HuH-7.5 (cell line): ENCODE measurements around the gene ETV3.

Experiments
- DNase-seq: peaks from one replicate; pipeline ENCODE4 v3.0.0; 2011; ENCODE audit warnings: low spot score

Gene ETV3

DNA sequence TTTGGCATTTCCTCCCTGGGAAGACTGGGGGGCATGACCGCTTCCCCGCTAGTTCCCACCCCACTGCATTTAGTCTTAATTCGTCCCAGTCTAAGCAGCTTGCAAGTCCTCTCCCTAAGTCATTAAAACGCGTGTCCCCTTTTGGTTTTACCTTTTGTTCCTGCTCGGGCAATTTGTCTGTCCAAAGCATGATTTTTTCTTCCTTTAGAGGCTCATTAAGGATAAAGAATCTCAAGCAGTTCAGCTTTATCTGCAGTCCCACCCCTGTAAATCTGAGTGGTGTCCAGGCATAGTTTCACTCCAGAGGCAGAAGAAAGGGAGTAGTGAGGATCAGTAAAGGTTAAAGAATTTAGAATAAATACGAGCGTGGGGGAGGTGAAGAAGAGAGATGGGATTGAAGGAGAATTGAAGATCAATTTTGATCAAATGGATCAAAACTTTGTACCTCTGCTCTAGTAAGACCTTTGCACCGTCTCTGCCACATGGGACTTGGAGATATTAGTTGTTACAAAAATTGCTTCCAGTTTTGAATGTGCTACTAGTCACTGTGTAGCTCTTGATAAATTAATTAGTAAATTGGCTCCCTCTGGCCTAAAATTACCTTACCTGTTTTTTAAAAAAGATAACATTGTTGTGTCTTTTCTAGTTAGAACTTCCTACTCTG is 989 bp upstream of the ETV3 start:
- no peak for DNase-seq

DNA sequence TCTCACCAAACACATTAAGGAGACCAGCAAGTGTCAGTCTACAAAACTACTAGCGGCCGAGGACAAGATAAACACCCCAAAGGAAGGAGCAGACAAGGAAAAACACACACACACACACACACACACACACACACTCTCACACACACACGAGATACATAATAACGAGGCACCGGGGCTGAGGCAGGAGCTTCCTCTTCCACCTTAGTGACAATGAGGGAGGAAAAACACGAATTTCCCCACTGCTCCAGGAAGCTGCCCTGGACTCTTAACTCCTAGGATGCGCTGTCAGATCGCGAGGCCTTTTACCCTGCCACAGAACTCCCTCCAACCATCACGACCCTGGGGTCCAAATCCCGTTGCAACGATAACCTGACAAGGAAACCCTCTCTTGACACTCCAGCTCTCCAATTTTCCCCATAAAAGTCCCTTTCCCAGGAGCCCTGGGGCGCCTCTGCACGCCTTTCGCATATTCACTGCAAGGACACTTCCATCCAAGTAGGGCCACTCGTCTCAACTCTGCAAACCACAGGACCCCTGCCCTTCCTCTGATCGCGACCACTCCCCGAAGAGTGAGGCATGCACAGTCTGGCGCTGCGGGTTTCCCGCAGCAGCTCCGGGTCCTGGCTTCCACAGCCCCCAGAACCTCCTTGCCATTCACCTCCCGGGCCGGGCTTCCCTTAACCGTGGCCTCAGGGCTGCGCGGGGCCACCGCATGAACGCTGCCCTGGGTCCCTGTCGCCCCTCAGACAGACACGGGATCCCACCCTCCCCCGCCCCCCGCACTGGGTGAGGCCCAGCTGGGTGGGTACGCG is 581 bp downstream of the ETV3 start:
- DNase-seq, result no peak

- no peak for DNase-seq
Observed at GRCh38 chr1:157137046-157137407, 1.2 kb downstream of the ETV3 start.

GRCh38 chr1:157136133-157136532 is 2.1 kb downstream of the ETV3 start:
- no peak for DNase-seq

GRCh38 chr1:157135646-157136045 is 2.5 kb downstream of the ETV3 start:
- DNase-seq, result no peak

GRCh38 chr1:157135070-157135469 is 3.1 kb downstream of the ETV3 start:
- DNase-seq, result no peak

DNA sequence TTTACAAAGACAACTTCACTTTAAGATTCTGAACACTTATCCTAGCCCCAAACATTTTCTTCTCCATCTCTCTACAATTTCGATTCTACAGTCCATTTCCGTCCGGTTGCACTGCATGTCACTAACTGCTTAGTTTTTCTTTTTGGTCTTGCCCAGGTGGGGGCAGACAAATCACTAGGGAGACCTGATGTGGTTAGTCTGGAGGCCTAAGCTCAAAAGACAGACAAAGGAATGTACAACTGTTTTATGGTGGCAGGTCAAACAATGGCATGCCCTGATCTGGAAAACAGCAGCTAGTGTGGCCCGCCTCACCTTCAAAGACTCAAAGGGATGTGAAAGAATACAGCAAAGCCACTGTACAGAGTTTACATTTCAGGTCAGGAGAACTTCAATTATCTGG is 3.8 kb downstream of the ETV3 start:
- DNase-seq, result no peak

GRCh38 chr1:157133426-157133825 is 4.8 kb downstream of the ETV3 start:
- DNase-seq, result no peak

GRCh38 chr1:157132616-157133167 is 5.5 kb downstream of the ETV3 start:
- no peak for DNase-seq

GRCh38 chr1:157132111-157132510 is 6.1 kb downstream of the ETV3 start:
- DNase-seq, result no peak

GRCh38 chr1:157131281-157131680 is 6.9 kb downstream of the ETV3 start:
- no peak for DNase-seq

DNA sequence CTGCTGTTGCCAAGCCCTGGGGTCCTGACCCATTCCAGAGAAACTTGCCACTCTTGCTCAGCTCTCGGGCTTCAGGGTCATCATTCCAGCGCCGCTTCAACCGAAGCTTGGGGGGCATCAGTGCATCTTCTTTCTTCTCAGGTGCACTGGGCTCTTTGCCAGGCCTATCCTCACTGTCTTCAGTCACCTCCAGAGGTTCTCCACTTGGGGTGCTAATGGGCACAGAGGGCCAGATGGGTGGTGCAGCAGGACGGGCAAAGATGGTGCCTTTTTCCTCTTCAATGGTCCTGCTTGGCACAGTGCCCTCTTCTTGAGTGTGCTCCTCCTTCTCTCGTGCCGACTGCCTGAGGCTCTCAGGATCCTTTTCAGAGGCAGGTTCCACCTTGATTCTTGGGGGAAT is 13.3 kb downstream of the ETV3 start:
- no peak for DNase-seq

GRCh38 chr1:157119448-157119847 is 18.7 kb downstream of the ETV3 start:
- DNase-seq, result no peak

DNA sequence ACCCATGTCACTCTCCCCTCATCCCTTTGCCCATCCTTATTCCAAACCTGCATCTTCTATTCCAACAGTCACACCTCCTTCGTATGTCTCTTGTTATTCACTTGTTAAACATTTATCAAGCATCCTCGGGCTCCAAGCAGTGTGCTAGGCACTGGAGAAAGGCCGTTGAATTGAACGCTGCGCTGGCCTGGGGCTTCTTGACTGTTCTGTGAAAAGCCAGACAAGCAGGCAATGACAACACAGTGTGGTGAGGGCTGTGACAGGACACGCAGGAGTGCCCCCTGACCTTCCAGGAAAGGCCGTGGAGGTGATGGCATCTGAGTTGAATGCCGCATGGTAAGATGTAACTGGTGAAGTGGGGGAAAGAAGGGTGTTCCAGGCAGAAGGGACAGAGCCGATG is 19.2 kb downstream of the ETV3 start:
- DNase-seq, result no peak

DNA sequence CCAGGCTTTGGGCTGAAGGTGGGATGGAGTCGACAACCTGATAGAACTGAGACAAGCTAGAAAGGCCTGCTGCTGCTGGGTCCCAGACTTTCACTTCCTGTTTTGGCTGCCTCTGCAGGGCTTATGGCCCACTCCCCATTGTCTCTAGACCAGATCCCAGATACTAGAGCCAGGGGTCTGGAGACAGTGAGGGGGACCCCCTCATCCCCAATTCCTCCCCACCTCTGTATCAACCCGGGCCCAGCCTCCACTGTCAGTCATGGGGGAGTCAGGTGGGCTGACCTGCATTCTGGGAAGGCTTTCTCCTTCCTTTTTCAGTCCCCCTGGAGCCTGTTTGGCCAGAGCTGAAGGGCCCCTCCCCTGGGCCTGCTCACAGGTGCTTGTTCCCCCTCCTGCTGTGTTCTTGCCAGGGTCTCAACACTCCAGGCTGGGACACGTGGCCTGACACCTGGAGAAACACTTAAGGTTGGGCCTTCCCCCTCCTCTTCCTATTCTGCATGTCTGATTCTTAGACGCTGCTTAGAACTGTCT is 20.6 kb downstream of the ETV3 start:
- no peak for DNase-seq

GRCh38 chr1:157116737-157117103 is 21.5 kb downstream of the ETV3 start:
- no peak for DNase-seq

DNA sequence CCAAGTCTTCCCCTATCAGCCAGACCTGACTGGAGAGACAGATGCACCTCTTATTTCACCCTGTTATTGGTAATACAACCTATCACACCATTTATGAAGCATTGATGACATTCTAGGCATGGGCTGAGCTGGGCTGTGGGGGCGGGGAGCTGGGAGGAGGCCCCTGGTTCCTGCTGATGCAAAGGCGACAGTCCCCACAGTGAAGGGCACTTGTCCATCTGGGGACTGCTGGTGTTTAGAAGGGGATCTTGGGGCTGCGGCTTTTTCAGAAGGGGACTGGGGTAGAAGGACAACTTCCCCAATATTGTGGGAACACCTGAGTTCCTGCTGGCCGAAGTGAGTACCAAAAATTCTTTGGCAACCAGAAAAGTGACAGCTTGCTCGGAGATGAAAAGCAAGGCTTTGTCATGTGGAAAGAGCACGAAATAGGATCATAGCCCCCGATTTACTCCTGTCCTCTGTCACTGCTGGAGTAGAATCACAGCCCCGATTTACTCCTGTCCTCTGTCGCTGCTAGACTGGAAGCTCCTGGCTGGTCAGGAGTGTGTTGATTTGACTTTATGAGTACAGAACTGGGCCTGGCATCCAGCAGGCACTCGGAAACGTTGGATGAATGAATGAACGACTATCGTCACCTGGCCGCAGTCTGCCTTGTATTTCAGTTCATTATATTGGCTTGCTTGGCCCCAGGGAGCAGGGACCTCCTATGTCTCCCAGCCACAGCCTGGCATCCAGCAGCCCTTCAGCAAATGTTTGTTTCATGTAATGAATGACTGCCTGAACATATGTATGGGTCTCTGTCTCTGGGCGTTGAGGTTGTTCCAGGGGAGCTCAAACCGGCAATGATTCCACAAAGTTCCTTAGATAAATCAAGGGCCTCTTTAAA is 22.1 kb downstream of the ETV3 start:
- DNase-seq, result no peak

DNA sequence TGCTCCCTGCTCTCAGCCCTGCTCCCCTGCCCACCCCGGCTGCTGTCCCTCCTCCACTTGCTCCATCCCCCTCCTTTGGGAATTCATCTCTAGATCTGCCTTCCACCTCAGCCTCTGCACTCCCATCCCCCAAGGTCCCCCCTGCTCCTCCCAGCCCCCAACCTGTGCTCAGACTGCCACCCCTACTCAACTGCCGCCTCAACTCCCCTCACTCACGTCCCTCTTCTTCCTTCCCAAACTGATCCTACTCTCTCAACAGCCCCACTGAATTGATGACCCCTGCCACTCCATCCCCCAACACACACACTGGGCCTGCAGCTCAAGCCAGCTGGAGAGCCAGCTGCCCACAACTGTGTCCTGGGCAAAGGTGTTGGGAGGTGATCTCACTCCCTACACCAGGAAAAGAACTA is 22.8 kb downstream of the ETV3 start:
- DNase-seq, result no peak

- DNase-seq, result no peak
Observed at GRCh38 chr1:157114183-157115121, 23.7 kb downstream of the ETV3 start.

DNA sequence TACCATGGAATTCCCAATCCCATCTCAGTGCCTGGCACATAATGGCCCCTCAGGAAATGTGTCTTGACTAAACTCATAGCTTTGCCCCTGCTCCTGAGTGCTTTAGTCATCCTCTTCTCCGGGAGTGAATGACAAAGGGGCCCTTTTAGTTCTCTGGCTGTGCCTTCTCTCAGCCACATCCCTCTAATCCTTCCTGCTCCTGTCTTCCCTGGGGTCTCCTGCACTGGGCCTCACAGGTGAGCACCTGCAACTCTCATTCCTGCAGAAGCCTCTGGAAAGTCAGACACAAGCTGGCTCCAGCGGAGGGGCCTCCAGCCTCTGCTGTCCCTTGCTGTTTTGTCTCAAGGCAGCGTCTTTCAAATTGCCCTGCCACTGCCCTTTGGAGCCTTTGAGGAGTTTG is 24.6 kb downstream of the ETV3 start:
- no peak for DNase-seq

- no peak for DNase-seq
Observed at GRCh38 chr1:157113106-157113505, 25.1 kb downstream of the ETV3 start.
